Measurements from ENCODE around the gene VPS37D.

VPS37D gene

DNA sequence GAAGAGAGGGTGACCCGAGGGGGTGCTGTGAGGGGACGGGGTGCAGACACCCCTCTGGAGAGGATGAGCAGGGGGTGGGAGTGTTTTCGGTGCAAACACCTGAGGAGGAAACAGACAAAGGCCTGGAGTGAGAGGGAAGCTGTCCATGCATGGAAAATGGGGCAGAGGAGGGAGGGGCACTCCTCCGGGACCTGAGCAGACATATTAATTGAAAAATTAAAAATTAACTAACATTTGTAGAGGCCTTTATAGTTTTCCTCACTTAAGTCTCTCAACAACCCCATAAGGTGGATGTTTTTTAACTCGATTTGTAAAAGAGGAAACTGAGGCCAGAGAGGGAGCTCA lies 1.2 kb downstream of the VPS37D start:
- H3K4me1 ChIP-seq (ENCODE audit: control insufficient read depth, insufficient read depth, low read length) = no peaks in the 10 kb centered on the region; the same call in 1 of the 2 replicates
- peak; percentile 31; the same call in 1 of the 2 replicates for TF ChIP-seq IKZF3 (tag by site-specific recombination; IDR thresholded peaks at IDR 0.05)
- TF ChIP-seq, protein P1, sequence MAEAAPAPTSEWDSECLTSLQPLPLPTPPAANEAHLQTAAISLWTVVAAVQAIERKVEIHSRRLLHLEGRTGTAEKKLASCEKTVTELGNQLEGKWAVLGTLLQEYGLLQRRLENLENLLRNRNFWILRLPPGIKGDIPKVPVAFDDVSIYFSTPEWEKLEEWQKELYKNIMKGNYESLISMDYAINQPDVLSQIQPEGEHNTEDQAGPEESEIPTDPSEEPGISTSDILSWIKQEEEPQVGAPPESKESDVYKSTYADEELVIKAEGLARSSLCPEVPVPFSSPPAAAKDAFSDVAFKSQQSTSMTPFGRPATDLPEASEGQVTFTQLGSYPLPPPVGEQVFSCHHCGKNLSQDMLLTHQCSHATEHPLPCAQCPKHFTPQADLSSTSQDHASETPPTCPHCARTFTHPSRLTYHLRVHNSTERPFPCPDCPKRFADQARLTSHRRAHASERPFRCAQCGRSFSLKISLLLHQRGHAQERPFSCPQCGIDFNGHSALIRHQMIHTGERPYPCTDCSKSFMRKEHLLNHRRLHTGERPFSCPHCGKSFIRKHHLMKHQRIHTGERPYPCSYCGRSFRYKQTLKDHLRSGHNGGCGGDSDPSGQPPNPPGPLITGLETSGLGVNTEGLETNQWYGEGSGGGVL (tag by site-specific recombination; IDR thresholded peaks at IDR 0.05) = peak; percentile 60
- TF ChIP-seq, protein P2, sequence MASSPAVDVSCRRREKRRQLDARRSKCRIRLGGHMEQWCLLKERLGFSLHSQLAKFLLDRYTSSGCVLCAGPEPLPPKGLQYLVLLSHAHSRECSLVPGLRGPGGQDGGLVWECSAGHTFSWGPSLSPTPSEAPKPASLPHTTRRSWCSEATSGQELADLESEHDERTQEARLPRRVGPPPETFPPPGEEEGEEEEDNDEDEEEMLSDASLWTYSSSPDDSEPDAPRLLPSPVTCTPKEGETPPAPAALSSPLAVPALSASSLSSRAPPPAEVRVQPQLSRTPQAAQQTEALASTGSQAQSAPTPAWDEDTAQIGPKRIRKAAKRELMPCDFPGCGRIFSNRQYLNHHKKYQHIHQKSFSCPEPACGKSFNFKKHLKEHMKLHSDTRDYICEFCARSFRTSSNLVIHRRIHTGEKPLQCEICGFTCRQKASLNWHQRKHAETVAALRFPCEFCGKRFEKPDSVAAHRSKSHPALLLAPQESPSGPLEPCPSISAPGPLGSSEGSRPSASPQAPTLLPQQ (tag by site-specific recombination; IDR thresholded peaks at IDR 0.05) = no peak
- ChIA-PET POLR2A (no interaction called here), CTCF (interaction anchor here (1.2 to 3.3 kb wide), 4 partner anchors 40 to 62 kb away, joined by 5 to 29 read pairs (median 7); no protein-coding TSS in a partner anchor)
- H3K36me3 ChIP-seq (ENCODE audit: control insufficient read depth in 2 of 2, insufficient read depth in 1 of 2, low read length in 2 of 2) = peaks cover 0 to 8% of the 10 kb centered on the region in 2 experiments; a peak in 1 of 3 replicates
- H3K4me3 ChIP-seq (ENCODE audit: low read depth, low read length) = peak overlapping the region; percentile 58
- peak overlapping the region; percentile 58; the same call in 1 of the 2 replicates for H3K27ac ChIP-seq (ENCODE audit: extremely low read depth, low read depth, low read length)
- no peaks in the 10 kb centered on the region for H3K9me3 ChIP-seq (ENCODE audit: control insufficient read depth, insufficient read depth, low read depth, low read length)

DNA sequence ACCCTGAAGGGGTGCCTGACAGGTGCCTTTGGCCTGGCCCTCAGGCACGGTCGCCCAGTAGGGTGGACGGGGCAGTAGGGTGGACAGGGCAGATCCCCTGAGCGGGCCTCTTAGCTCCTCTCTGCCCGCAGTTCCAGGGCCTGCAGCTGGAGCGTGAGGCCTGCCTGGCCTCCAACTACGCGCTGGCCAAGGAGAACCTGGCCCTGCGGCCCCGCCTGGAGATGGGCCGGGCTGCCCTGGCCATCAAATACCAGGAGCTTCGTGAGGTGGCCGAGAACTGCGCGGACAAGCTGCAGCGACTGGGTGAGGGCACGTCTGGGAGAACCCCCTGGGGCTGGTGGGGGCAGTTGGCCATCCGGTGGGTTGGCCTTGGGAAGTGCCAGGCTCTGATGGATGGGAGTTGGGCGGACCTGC lies 1.7 kb downstream of the VPS37D start:
- TF ChIP-seq SCRT2 (tag by site-specific recombination; IDR thresholded peaks at IDR 0.05) = 0 out of 2 replicates have a peak, but pooled peaks have one; percentile 30
- TF ChIP-seq, protein P2 (tag by site-specific recombination; IDR thresholded peaks at IDR 0.05) = no peak
- TF ChIP-seq ZNF664 (tag by site-specific recombination; IDR thresholded peaks at IDR 0.05) = no peak
- TF ChIP-seq SP2 (tag by site-specific recombination; IDR thresholded peaks at IDR 0.05) = peak; percentile 33
- TF ChIP-seq, protein P3, sequence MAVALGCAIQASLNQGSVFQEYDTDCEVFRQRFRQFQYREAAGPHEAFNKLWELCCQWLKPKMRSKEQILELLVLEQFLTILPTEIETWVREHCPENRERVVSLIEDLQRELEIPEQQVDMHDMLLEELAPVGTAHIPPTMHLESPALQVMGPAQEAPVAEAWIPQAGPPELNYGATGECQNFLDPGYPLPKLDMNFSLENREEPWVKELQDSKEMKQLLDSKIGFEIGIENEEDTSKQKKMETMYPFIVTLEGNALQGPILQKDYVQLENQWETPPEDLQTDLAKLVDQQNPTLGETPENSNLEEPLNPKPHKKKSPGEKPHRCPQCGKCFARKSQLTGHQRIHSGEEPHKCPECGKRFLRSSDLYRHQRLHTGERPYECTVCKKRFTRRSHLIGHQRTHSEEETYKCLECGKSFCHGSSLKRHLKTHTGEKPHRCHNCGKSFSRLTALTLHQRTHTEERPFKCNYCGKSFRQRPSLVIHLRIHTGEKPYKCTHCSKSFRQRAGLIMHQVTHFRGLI (tag by site-specific recombination; IDR thresholded peaks at IDR 0.05) = peak; percentile 22; the same call in 1 of the 2 replicates
- no peak for TF ChIP-seq ZNF677 (tag by site-specific recombination; IDR thresholded peaks at IDR 0.05)
- Histone ChIP-seq H3K9me3 (ENCODE audit: control insufficient read depth, insufficient read depth, low read depth, low read length) (no peaks in the 10 kb centered on the region), H3K27ac (ENCODE audit: extremely low read depth, low read depth, low read length) (no peak overlapping the region), H3K36me3 (ENCODE audit: control insufficient read depth in 2 of 2, insufficient read depth in 1 of 2, low read length in 2 of 2) (peaks cover 0 to 8% of the 10 kb centered on the region in 2 experiments; a peak in 1 of 3 replicates), H3K4me3 (ENCODE audit: low read depth, low read length) (no peak overlapping the region), H3K4me1 (ENCODE audit: control insufficient read depth, insufficient read depth, low read length) (no peaks in the 10 kb centered on the region; the same call in 1 of the 2 replicates)
- ChIA-PET POLR2A (interaction anchor here (0.6 kb wide), 1 partner anchor 48 kb away, joined by 3 read pairs; no protein-coding TSS in a partner anchor), CTCF (interaction anchor here (1.2 to 3.3 kb wide), 3 partner anchors 56 to 62 kb away, joined by 5 to 29 read pairs (median 9); no protein-coding TSS in a partner anchor)

DNA sequence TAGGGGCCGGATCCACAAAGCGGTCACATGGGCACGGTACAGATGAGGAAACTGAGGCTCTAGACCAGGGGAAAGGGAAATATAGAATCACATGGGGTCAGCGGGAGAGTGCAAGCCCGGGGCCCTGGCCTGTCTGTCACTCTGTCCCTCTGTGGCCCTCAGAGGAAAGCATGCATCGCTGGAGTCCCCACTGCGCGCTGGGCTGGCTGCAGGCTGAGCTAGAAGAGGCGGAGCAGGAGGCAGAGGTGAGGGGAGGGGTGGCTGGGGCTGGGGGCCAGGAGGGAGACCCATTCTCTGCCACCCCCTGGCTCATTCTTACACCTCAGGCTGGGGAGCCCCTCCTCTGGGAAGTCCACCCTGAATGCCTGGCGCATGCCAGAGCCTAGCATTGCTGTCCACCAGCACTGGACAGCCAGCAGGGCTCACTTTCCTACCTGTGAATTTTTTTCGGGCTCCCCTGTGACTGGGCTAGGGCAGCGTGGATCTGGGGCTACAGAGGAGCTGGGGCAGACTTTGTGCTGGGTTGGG lies 2.3 kb downstream of the VPS37D start:
- Histone ChIP-seq H3K4me1 (ENCODE audit: control insufficient read depth, insufficient read depth, low read length) (no peaks in the 10 kb centered on the region; the same call in 1 of the 2 replicates), H3K4me3 (ENCODE audit: low read depth, low read length) (no peak overlapping the region), H3K36me3 (ENCODE audit: control insufficient read depth in 2 of 2, insufficient read depth in 1 of 2, low read length in 2 of 2) (peaks cover 0 to 8% of the 10 kb centered on the region in 2 experiments; a peak in 1 of 3 replicates), H3K27ac (ENCODE audit: extremely low read depth, low read depth, low read length) (no peak overlapping the region), H3K9me3 (ENCODE audit: control insufficient read depth, insufficient read depth, low read depth, low read length) (no peaks in the 10 kb centered on the region)
- ChIA-PET CTCF (interaction anchor here (0.6 to 3.3 kb wide), 4 partner anchors 16 to 63 kb away, joined by 3 to 29 read pairs (median 6); no protein-coding TSS in a partner anchor), POLR2A (interaction anchor here (0.6 to 0.7 kb wide), 2 partner anchors 22 to 47 kb away, joined by 3 read pairs; no protein-coding TSS in a partner anchor)
- TF ChIP-seq ZNF768 (tag by site-specific recombination; IDR thresholded peaks at IDR 0.05) (no peak), ZSCAN30 (tag by site-specific recombination; IDR thresholded peaks at IDR 0.05) (no peak), ZNF621 (tag by site-specific recombination; IDR thresholded peaks at IDR 0.05) (no peak), ZXDB (tag by site-specific recombination; IDR thresholded peaks at IDR 0.05) (no peak), ZBTB20 (tag by site-specific recombination; IDR thresholded peaks at IDR 0.05) (no peak)
- TF ChIP-seq, protein P4, sequence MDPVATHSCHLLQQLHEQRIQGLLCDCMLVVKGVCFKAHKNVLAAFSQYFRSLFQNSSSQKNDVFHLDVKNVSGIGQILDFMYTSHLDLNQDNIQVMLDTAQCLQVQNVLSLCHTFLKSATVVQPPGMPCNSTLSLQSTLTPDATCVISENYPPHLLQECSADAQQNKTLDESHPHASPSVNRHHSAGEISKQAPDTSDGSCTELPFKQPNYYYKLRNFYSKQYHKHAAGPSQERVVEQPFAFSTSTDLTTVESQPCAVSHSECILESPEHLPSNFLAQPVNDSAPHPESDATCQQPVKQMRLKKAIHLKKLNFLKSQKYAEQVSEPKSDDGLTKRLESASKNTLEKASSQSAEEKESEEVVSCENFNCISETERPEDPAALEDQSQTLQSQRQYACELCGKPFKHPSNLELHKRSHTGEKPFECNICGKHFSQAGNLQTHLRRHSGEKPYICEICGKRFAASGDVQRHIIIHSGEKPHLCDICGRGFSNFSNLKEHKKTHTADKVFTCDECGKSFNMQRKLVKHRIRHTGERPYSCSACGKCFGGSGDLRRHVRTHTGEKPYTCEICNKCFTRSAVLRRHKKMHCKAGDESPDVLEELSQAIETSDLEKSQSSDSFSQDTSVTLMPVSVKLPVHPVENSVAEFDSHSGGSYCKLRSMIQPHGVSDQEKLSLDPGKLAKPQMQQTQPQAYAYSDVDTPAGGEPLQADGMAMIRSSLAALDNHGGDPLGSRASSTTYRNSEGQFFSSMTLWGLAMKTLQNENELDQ (tag by site-specific recombination; IDR thresholded peaks at IDR 0.05; ENCODE audit: low read depth) = no peak
- TF ChIP-seq, protein P5, sequence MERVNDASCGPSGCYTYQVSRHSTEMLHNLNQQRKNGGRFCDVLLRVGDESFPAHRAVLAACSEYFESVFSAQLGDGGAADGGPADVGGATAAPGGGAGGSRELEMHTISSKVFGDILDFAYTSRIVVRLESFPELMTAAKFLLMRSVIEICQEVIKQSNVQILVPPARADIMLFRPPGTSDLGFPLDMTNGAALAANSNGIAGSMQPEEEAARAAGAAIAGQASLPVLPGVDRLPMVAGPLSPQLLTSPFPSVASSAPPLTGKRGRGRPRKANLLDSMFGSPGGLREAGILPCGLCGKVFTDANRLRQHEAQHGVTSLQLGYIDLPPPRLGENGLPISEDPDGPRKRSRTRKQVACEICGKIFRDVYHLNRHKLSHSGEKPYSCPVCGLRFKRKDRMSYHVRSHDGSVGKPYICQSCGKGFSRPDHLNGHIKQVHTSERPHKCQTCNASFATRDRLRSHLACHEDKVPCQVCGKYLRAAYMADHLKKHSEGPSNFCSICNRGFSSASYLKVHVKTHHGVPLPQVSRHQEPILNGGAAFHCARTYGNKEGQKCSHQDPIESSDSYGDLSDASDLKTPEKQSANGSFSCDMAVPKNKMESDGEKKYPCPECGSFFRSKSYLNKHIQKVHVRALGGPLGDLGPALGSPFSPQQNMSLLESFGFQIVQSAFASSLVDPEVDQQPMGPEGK (tag by site-specific recombination; IDR thresholded peaks at IDR 0.05) = no peak

Data from HEK293 (cell line).